Endothelial cell of umbilical vein (primary cell): ENCODE results near the gene VTI1A. TPM values are rescaled to one million over a fixed set of nuclear protein-coding genes. Genes with fewer than 3 reads are reported as not detected.
A peak's percentile ranks its signal among the peaks of the same experiment; 100 is the strongest.

ENCODE experiments used
- BruUV-seq: library from RNA; stranded (reverse); fragments of 400-500 nt; replicated peaks from 2 replicates; lab custom pipeline; 2021; lab: Mats Ljungman, UMichigan
- CTCF ChIA-PET: fragments of 300-600, 350-600 bp; sonication (Branson Sonifier 250); formaldehyde crosslinking; loops from one replicate; lab custom pipeline; 2021; ENCODE audit warnings: antibody characterized with exemption, inconsistent platforms; lab: Charles Lee
- POLR2A ChIA-PET: fragments of 300-600, 350-600 bp; sonication (Branson Sonifier 250); formaldehyde crosslinking; loops from one replicate; lab custom pipeline; 2021; ENCODE audit warnings: antibody characterized with exemption, inconsistent platforms; lab: Charles Lee
- DNase-seq: peaks from one replicate; pipeline ENCODE4 v3.0.0-alpha.2; 2011; ENCODE audit warnings: low read depth, low spot score
- FAIRE-seq: peaks from 2 replicates; lab custom pipeline; 2011; peaks lifted over from hg19 to GRCh38; lab: Jason Lieb, UNC
- H2AFZ ChIP-seq: 2 replicates; pipeline ENCODE4 v1.6.0; 2012; ENCODE audit warnings: low read depth, low read length, control low read depth, inconsistent platforms
- H3K27ac ChIP-seq: 2 replicates; pipeline ENCODE4 v1.5.1; 2011; ENCODE audit warnings: low read depth, mild to moderate bottlenecking, control low read depth, low read length, moderate library complexity; ENCODE audit not compliant: insufficient read depth
- H3K27me3 ChIP-seq, 2 experiments: 2 replicates each; pipeline versions ENCODE4 v1.6.0 to v1.6.1; 2011; ENCODE audit warnings: low read length in 2 of 2, mixed read lengths in 1 of 2; ENCODE audit not compliant: control insufficient read depth in 2 of 2, insufficient read depth in 2 of 2
- H3K36me3 ChIP-seq, 2 experiments: 2 replicates in 1 of 2; 3 replicates in 1 of 2; pipeline ENCODE4 v1.5.1; 2011; ENCODE audit warnings: low read length in 2 of 2, mild to moderate bottlenecking in 1 of 2, moderate library complexity in 1 of 2; ENCODE audit not compliant: control insufficient read depth in 2 of 2, insufficient read depth in 2 of 2; ENCODE audit errors: extremely low read depth in 1 of 2
- H3K4me1 ChIP-seq: 3 replicates; pipeline ENCODE4 v1.5.1; 2011; ENCODE audit warnings: mild to moderate bottlenecking, low read length; ENCODE audit not compliant: control insufficient read depth, insufficient read depth; ENCODE audit errors: extremely low read depth
- H3K4me2 ChIP-seq: 2 replicates; pipeline ENCODE4 v1.6.1; 2011; ENCODE audit warnings: low read length, control low read depth, mixed read lengths; ENCODE audit not compliant: insufficient read depth
- H3K4me3 ChIP-seq, 3 experiments: fragments of 200-600 bp in 1 of 3; sonication (generic), shearing (Covaris generic) in 1 of 3; replicated peaks in 1 of 3; 2 replicates each; pipeline ENCODE4 v1.5.1; 2011 to 2016; ENCODE audit warnings: control low read depth in 3 of 3, low read length in 3 of 3, mild to moderate bottlenecking in 2 of 3, inconsistent platforms in 1 of 3, low read depth in 1 of 3, moderate library complexity in 1 of 3; ENCODE audit not compliant: insufficient read depth in 1 of 3
- H3K79me2 ChIP-seq: 2 replicates; pipeline ENCODE4 v1.6.0; 2012; ENCODE audit warnings: low read length, inconsistent platforms; ENCODE audit not compliant: control insufficient read depth, insufficient read depth
- H3K9ac ChIP-seq: replicated peaks from 2 replicates; pipeline ENCODE3; 2011; ENCODE audit warnings: low read length, control low read depth; ENCODE audit not compliant: insufficient read depth; ENCODE audit errors: extremely low read depth
- H3K9me1 ChIP-seq: replicated peaks from 3 replicates; pipeline ENCODE4 v1.6.0; 2011; ENCODE audit warnings: mild to moderate bottlenecking, low read length; ENCODE audit not compliant: control insufficient read depth, insufficient read depth; ENCODE audit errors: extremely low read depth
- H3K9me3 ChIP-seq: replicated peaks from 2 replicates; pipeline ENCODE4 v1.5.1; 2012; ENCODE audit warnings: low read length, inconsistent platforms; ENCODE audit not compliant: control insufficient read depth, insufficient read depth
- H4K20me1 ChIP-seq: replicated peaks from 2 replicates; pipeline ENCODE3; 2011; ENCODE audit warnings: mild to moderate bottlenecking, low read length; ENCODE audit not compliant: control insufficient read depth, insufficient read depth; ENCODE audit errors: extremely low read depth
- CTCF ChIP-seq, 2 donors: IDR thresholded peaks; 1 replicate in 1 of 2; 2 replicates in 1 of 2; pipeline ENCODE4 v1.5.1; 2011; ENCODE audit warnings: low read length in 2 of 2, mild to moderate bottlenecking in 2 of 2, moderate library complexity in 2 of 2, control low read depth in 1 of 2, inconsistent platforms in 1 of 2, low read depth in 1 of 2; ENCODE audit not compliant: insufficient read depth in 1 of 2; ENCODE audit errors: extremely low read depth in 1 of 2
- EZH2 ChIP-seq: IDR thresholded peaks from 2 replicates; pipeline ENCODE4 v1.6.1; 2012; ENCODE audit warnings: borderline replicate concordance, low read depth, mild to moderate bottlenecking, moderate library complexity, low read length, inconsistent platforms; ENCODE audit not compliant: severe bottlenecking
- FOS ChIP-seq: IDR thresholded peaks from 2 replicates; pipeline ENCODE4 v1.6.1; 2011; ENCODE audit warnings: mild to moderate bottlenecking, low read length, moderate library complexity, borderline replicate concordance; ENCODE audit not compliant: insufficient read depth
- GATA2 ChIP-seq: IDR thresholded peaks from 2 replicates; pipeline ENCODE4 v1.7.0; 2011; ENCODE audit warnings: low read depth, mild to moderate bottlenecking, moderate library complexity, mixed read lengths, low read length; ENCODE audit not compliant: insufficient read length, insufficient read depth
- JUN ChIP-seq: IDR thresholded peaks from 2 replicates; pipeline ENCODE4 v1.6.1; 2011; ENCODE audit warnings: borderline replicate concordance, low read depth; ENCODE audit not compliant: insufficient read length, insufficient read depth
- MAX ChIP-seq: IDR thresholded peaks from 2 replicates; pipeline ENCODE4 v1.6.1; 2011; ENCODE audit not compliant: insufficient read depth, insufficient read length
- MYC ChIP-seq: IDR thresholded peaks from one replicate; pipeline ENCODE4 v1.6.1; 2011; ENCODE audit warnings: mild to moderate bottlenecking, low read depth, low read length
- POLR2A ChIP-seq: IDR thresholded peaks from 2 replicates; pipeline ENCODE4 v1.6.1; 2012; ENCODE audit warnings: low read depth, mild to moderate bottlenecking, control low read depth, low read length
- POLR2AphosphoS5 ChIP-seq: IDR thresholded peaks from 2 replicates; pipeline ENCODE4 v1.6.1; 2012; ENCODE audit warnings: low read depth, mild to moderate bottlenecking, control low read depth, low read length, moderate library complexity; ENCODE audit not compliant: insufficient read depth
- dilution Hi-C: fragments of 300-500 bp; cut with MboI; formaldehyde crosslinking; loops from one replicate; pipeline ENCODE4 v1.15.0; 2019; ENCODE audit warnings: low sequenced_read_pairs; ENCODE audit not compliant: extremely low pct_ligation_motif_present
- intact Hi-C: fragments of 100-400 bp; cut with micrococcal nuclease; formaldehyde crosslinking; loops from one replicate; pipeline ENCODE4 v1.10.0; 2022
- polyA plus RNA-seq, 4 experiments: library from polyadenylated mRNA; depleted of rRNA in 3 of 4; stranded (reverse) in 3 of 4; unstranded in 1 of 4; fragments of >200 nt; gene quantifications; 2 replicates each; pipeline versions ENCODE4 v1.2.1 to v1.2.3, GENCODE V29; 2011 to 2012; ENCODE audit warnings: missing spikeins in 1 of 4
- total RNA-seq: library from RNA; stranded (reverse); gene quantifications from 2 replicates; pipeline ENCODE4 v1.2.3, GENCODE V29; 2021

The VTI1A gene
- total and polyA plus RNA-seq, 2 donors (not counting 3 experiments of a cell fraction or from before 2014, with no cell fraction given): 10.8 to 35.6 TPM

DNA sequence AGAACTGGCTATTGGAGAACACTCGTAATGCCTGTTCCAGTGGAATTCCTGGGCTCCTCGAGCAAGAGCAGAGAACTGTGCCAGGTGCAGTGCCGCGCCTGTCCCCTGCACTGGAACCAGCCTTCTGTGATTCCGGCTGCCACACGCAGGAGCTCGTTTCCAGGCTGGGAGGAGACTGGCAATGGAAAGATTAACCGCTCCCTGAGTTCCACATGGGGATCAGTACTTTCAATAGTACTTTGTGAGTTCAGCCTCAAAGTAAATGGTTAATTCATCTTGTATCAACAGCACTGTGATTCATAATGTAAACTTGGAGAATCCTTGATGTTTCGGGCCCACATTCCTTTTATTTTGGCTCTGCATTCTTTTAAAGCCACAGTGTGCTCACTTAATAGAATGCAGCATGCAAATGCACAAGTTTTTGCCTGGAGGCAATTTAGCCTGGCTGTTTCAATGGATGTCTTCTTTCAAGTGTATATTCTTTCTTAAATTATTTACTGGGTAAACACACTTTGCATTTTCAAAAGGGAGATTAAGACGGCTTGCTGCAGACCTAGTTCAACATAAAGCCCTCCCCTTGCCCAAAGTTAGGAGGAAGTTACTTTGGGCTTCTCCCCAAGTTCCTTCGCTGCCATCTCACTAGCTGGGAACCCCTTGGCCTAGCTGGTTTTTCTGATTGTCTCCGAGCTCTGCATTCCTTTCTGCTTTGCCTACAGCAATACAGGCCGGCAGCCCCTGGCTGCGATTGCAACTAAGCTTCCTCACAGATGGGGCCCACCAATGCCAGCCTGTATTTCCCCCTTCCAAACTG is 364.9 kb downstream of the VTI1A start:
- BruUV-seq: no TSS peak
- Histone ChIP-seq H3K9me3 (no peaks in the 10 kb centered on the region), H3K9me1 (no peaks in the 10 kb centered on the region), H3K27ac (no peak overlapping the region), H4K20me1 (no peaks in the 10 kb centered on the region), H3K36me3 (no peaks in the 10 kb centered on the region), H3K27me3 (no peaks in the 10 kb centered on the region), H3K79me2 (no peaks in the 10 kb centered on the region), H3K4me3 (no peak overlapping the region), H3K9ac (no peak overlapping the region), H3K4me1 (peaks cover 13% of the 10 kb centered on the region), H3K4me2 (peak overlapping the region; percentile 49), H2AFZ (no peak overlapping the region)
- POLR2A ChIA-PET: no interaction called here
- intact Hi-C loops (loop anchor here (5.0 to 10.0 kb wide), 2 partner anchors 140 to 573 kb away; partner anchors contain the start of gene TCF7L2), dilution Hi-C loops (no loop called here)
- DNase-seq: peak; percentile 69
- TF ChIP-seq FOS: peak; percentile 57
- TF ChIP-seq EZH2: no peak
- TF ChIP-seq JUN: no peak
- peak; percentile 67 for FAIRE-seq
- CTCF ChIA-PET: interaction anchor here (1.0 to 1.9 kb wide), 5 partner anchors 10 to 89 kb away, joined by 3 to 4 read pairs (median 3); no protein-coding TSS in a partner anchor

GRCh38 chr10:112812586-112812985 is 365.6 kb downstream of the VTI1A start:
- BruUV-seq: no TSS peak
- no peak overlapping the region for H3K9ac ChIP-seq
- ChIA-PET POLR2A (no interaction called here), CTCF (interaction anchor here (1.0 to 1.5 kb wide), 3 partner anchors 19 to 90 kb away, joined by 3 read pairs; no protein-coding TSS in a partner anchor)
- H3K27me3 ChIP-seq: no peaks in the 10 kb centered on the region
- no peak overlapping the region for H3K4me2 ChIP-seq
- H3K79me2 ChIP-seq: no peaks in the 10 kb centered on the region
- FAIRE-seq: no peak
- H3K9me3 ChIP-seq: no peaks in the 10 kb centered on the region
- no peak overlapping the region for H3K27ac ChIP-seq
- H2AFZ ChIP-seq: no peak overlapping the region
- H3K36me3 ChIP-seq: no peaks in the 10 kb centered on the region
- H3K9me1 ChIP-seq: no peaks in the 10 kb centered on the region
- TF ChIP-seq EZH2: no peak
- no peak for TF ChIP-seq MAX
- TF ChIP-seq MYC: no peak
- TF ChIP-seq GATA2: no peak
- no peak for TF ChIP-seq CTCF (IDR thresholded peaks at IDR 0.05; ENCODE audit: extremely low read depth in 1 of 2, insufficient read depth in 1 of 2, low read depth in 1 of 2, low read length in 2 of 2)
- TF ChIP-seq POLR2AphosphoS5: no peak
- no peak for TF ChIP-seq JUN
- TF ChIP-seq FOS: no peak
- TF ChIP-seq POLR2A: no peak
- peaks cover 13% of the 10 kb centered on the region for H3K4me1 ChIP-seq
- H3K4me3 ChIP-seq: no peak overlapping the region
- dilution Hi-C loops: no loop called here
- no peaks in the 10 kb centered on the region for H4K20me1 ChIP-seq
- DNase-seq: no peak
- intact Hi-C loops: loop anchor here (5.0 to 10.0 kb wide), 2 partner anchors 140 to 572 kb away; partner anchors contain the start of gene TCF7L2
